NB4 (cell line): ENCODE data around the gene DBF4B.

Experiments
- DNase-seq: peaks from one replicate; pipeline ENCODE4 v3.0.0; 2010; ENCODE audit warnings: low read depth
- H3K4me3 ChIP-seq: one replicate; pipeline ENCODE4 v1.5.1; 2011; ENCODE audit warnings: mild to moderate bottlenecking, low read depth, low read length, moderate library complexity
- MYC ChIP-seq: IDR thresholded peaks from 2 replicates; pipeline ENCODE4 v1.6.1; 2011; ENCODE audit warnings: low read depth, low read length
- POLR2A ChIP-seq: IDR thresholded peaks from 2 replicates; pipeline ENCODE4 v1.6.1; 2011; ENCODE audit warnings: mild to moderate bottlenecking; ENCODE audit not compliant: insufficient read length; ENCODE audit errors: extremely low read depth
- TF ChIP-seq, protein P1 (sequence below): IDR thresholded peaks from one replicate; pipeline ENCODE4 v1.5.1; 2012; ENCODE audit warnings: low read depth, low read length
- TF ChIP-seq, protein P2 (sequence below): IDR thresholded peaks from 2 replicates; pipeline ENCODE4 v1.6.1; 2011; ENCODE audit warnings: low read depth, low read length

The DBF4B gene

DNA sequence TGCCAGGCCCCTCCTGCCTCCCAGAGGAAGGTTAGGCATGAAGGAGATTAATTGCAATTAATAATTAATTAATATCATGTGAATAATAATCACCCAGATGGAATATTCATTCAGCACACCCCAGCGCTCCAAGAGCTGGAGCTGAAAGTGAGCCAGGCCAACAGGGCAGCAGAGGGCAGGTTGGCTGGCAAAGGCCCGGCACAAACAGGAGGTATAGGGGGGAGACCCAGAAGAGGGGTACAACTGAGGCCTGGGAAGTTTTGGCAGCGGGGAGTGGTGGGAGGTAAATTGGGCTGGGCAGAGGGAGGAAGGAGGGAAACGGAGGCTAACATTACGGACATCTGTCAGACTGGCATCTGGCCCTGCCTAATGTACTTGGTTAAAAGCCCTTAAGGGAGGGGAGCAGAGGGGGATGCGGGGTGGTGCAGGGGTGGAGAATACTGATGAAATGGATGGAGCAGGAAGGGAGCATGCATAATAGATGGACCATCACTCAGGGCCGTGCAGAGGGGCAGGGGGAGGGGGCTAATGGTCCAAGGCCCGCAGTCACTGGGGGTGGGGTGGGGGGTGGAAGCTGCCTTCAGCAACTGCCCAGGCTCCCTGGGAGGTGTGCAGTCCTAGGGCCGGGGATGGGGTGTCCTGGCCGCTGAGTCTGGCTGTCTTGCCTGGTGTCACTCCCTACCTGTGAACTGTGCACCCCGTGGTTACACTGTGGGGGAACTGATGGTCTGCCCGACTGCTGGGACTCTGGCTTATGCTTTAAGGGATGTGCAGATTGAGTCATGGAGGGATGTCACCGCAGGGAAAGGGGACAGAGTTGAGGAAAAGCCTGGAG lies 52.2 kb downstream of the DBF4B start:
- TF ChIP-seq, protein P1, sequence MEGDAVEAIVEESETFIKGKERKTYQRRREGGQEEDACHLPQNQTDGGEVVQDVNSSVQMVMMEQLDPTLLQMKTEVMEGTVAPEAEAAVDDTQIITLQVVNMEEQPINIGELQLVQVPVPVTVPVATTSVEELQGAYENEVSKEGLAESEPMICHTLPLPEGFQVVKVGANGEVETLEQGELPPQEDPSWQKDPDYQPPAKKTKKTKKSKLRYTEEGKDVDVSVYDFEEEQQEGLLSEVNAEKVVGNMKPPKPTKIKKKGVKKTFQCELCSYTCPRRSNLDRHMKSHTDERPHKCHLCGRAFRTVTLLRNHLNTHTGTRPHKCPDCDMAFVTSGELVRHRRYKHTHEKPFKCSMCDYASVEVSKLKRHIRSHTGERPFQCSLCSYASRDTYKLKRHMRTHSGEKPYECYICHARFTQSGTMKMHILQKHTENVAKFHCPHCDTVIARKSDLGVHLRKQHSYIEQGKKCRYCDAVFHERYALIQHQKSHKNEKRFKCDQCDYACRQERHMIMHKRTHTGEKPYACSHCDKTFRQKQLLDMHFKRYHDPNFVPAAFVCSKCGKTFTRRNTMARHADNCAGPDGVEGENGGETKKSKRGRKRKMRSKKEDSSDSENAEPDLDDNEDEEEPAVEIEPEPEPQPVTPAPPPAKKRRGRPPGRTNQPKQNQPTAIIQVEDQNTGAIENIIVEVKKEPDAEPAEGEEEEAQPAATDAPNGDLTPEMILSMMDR, result no peak
- TF ChIP-seq MYC, result no peak
- TF ChIP-seq POLR2A, result no peak
- TF ChIP-seq, protein P2, sequence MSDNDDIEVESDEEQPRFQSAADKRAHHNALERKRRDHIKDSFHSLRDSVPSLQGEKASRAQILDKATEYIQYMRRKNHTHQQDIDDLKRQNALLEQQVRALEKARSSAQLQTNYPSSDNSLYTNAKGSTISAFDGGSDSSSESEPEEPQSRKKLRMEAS, result no peak
- no peak for DNase-seq
- H3K4me3 ChIP-seq, result no peak overlapping the region

DNA sequence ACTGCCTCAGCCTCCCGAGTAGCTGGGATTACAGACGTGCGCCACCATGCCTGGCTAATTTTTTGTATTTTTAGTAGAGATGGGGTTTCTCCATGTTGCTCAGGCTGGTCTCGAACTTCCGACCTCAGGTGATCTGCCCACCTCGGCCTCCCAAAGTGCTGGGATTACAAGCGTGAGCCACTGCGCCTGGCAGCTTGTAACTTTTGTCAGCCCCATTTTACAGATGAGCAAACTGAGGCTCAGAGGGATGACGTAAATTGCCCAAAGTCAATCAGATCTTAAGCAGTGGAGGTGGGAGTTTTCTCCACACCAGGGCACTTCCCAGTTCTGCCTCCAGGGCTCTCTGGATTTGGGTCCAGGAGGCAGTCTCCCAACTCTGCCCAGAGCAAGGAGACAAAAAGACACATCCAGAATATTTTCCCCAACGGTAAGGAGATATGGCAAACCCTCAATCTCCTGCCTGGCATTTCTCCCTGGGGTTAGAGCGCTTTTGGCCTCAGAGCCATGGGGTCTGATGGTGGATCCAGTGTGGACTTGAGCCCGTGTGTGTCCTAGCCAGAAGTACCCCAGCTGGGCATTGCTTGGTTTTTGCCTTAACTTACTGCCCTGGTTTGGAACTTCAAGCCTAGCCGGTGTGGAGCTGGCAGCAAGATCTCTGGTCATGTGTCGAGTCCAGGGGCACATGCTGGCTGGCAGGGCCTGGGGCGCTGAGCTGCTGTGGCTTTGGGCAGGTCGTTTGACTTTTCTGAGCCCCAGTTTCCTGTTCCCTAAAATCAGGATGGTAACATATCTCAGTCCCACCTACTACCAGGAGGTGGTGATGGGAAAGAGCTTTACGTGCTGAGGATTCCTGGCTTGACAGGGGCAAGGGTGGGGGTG lies 53.7 kb downstream of the DBF4B start:
- no peak for DNase-seq
- TF ChIP-seq POLR2A, result no peak
- TF ChIP-seq, protein P2, result no peak
- TF ChIP-seq, protein P1, result no peak
- TF ChIP-seq MYC, result no peak

DNA sequence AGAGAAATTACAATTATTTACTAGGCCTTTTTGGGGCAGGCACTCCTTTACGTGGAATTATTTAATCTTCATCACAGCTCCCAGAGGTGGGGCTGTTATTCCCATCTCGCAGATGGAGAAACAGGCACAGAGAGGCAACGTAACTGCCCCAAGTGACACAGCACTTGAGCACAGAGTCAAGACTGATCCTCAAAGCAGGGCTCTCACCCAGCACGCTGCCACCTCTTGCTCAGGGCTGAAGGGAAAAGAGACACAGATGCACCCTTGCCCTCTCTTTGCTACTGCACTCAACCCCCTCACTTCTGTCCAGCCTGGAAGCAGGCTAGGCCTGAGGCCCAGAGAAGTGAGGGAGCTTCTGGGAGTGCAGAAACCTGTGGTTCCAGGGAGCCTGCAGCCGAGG lies 54.7 kb downstream of the DBF4B start:
- no peak for DNase-seq
- TF ChIP-seq, protein P2, result no peak
- TF ChIP-seq, protein P1, result no peak
- TF ChIP-seq POLR2A (no peak), MYC (no peak)
- H3K4me3 ChIP-seq, result no peak overlapping the region

More for the DNA sequence above, 53.7 kb downstream of the DBF4B start:
- H3K4me3 ChIP-seq, result no peak overlapping the region

DNA sequence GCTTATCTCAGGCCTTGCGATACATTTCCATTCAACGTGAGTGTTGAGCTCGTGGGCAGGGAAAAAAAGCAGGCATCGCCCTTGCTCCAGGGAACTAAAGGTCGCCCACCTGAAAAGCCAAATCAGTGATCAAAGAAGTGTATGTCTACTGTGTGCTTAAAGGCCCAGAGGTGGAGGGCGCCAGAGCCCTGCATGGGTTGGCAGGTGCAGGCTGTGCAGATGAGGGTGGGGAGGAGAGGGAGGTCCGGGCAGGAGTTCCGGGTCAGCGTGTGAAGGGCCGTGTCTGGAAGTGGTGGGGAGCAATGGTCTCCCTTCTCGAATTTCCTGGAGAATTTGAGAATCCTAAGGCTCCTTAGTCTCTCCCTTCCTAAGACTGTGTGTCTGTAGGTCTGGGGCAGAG lies 57.5 kb downstream of the DBF4B start:
- no peak for DNase-seq
- TF ChIP-seq MYC (no peak), POLR2A (no peak)
- TF ChIP-seq, protein P1, result no peak
- TF ChIP-seq, protein P2, result no peak
- H3K4me3 ChIP-seq, result no peak overlapping the region

DNA sequence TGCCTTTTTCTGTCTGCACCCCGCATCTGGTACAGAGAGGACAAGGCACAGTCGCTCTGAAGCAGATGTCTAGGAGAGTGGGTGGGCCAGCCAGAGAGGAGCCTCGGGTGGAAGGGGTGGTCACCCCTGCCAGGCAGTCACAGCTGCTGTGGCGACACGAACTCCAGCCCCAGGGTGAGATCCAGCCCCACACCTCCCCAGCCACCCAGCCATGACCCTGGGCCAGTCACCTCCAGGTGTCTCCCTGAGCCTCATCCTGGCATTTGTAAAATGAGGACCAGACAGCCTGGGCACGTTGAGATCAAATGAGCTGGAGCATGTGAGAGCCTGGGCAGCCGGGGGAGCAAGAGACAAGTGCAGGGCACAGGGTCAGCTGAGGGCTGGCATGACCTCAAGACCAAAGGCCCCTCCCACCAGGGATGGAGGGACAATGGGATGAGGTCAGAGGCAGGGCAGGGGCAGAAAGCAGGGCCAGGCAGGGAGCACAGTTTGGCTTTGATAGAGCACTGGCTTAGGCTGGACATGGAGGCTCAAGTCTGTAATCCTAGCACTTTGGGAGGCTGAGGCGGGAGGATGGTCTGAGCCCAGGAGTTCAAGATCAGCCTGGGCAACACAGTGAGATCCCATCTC lies 58.1 kb downstream of the DBF4B start:
- DNase-seq, result no peak
- TF ChIP-seq, protein P1, result no peak
- TF ChIP-seq POLR2A, result no peak
- TF ChIP-seq MYC, result no peak
- TF ChIP-seq, protein P2, result no peak

More for the DNA sequence above, 58.1 kb downstream of the DBF4B start:
- H3K4me3 ChIP-seq, result no peak overlapping the region
